Body of pancreas (tissue), 4 donors: Measurements from ENCODE around the gene TMEM121. TPM values are rescaled to one million over a fixed set of nuclear protein-coding genes. Genes with fewer than 3 reads are reported as not detected.

Experiments used
- ATAC-seq: fragments of 150-250 bp; one replicate; pipeline ENCODE4 v1.9.1; 2016
- DNase-seq, 4 donors: peaks; one replicate each; pipeline ENCODE4 v3.0.0-alpha.2; 2019
- H3K27ac ChIP-seq, 4 donors: fragments of 200-600 bp; sonication (generic); 1 replicate in 3 of 4; 2 replicates in 1 of 4; pipeline versions ENCODE4 v1.5.1 to v1.6.1; 2016 to 2019; ENCODE audit warnings: mild to moderate bottlenecking in 1 of 4, mixed read lengths in 1 of 4, moderate library complexity in 1 of 4
- H3K27me3 ChIP-seq, 2 donors: fragments of 200-600 bp; sonication (generic); one replicate each; pipeline ENCODE4 v1.6.0; 2016; ENCODE audit warnings: mild to moderate bottlenecking in 1 of 2
- H3K36me3 ChIP-seq, 2 donors: fragments of 200-600 bp; sonication (generic); replicated peaks in 1 of 2; 2 replicates each; pipeline ENCODE4 v1.5.1; 2016; ENCODE audit warnings: low read depth in 2 of 2; ENCODE audit not compliant: insufficient read depth in 1 of 2
- H3K4me1 ChIP-seq: fragments of 200-600 bp; sonication (generic); one replicate; pipeline ENCODE4 v1.6.0; 2016
- H3K4me3 ChIP-seq, 2 donors: fragments of 200-600 bp; sonication (generic); 1 replicate in 1 of 2; 2 replicates in 1 of 2; pipeline ENCODE4 v1.5.1; 2016 to 2019
- H3K9me3 ChIP-seq, 3 donors: fragments of 200-600 bp; sonication (generic); 1 replicate in 2 of 3; 2 replicates in 1 of 3; pipeline ENCODE4 v1.5.1; 2016
- CTCF ChIP-seq, 7 experiments: fragments of 450-650 bp in 4 of 7; fragments of 200-600 bp in 3 of 7; sonication (generic) in 3 of 7; IDR thresholded peaks; one replicate each; pipeline ENCODE4 v1.5.1; 2016 to 2019; ENCODE audit warnings: antibody characterized with exemption in 7 of 7
- POLR2A ChIP-seq, 3 donors: fragments of 450-650 bp; IDR thresholded peaks; one replicate each; pipeline ENCODE4 v1.6.1; 2016; ENCODE audit warnings: antibody characterized with exemption in 3 of 3, mild to moderate bottlenecking in 2 of 3
- WGBS, 2 donors: methylation state at CpG; one replicate each; pipeline ENCODE4 v1.1.5; 2017; 5-methylcytosine and 5-hydroxymethylcytosine counted together
- intact Hi-C: fragments of 100-400 bp; cut with DNase I; formaldehyde crosslinking; loops from one replicate; pipeline ENCODE4 v1.15.1; 2023
- total RNA-seq, 2 donors: library from RNA; depleted of rRNA; stranded (reverse); fragments of >200 nt; gene quantifications; one replicate each; pipeline ENCODE4 v1.1.0, GENCODE V29; 2016

The TMEM121 gene
- total RNA-seq, 2 donors from 2014 or later: 4.2 to 13.8 TPM

GRCh38 chr14:105490572-105491365 is 35.6 kb upstream of the TMEM121 start, which contains the start of gene TEDC1:
TSS of gene TEDC1 (plus strand) at chr14:105491246. CDS start at chr14:105491376, 130 bp downstream.
- Histone ChIP-seq H3K27ac (peak within 1 kb of the TSS; percentile 88 to 98 (median 92)), H3K27me3 (peaks cover 0 to 18% of the 10 kb centered on the region in 2 donors), H3K9me3 (no peaks in the 10 kb centered on the region), H3K36me3 (no peaks in the 10 kb centered on the region), H3K4me1 (peaks cover 48% of the 10 kb centered on the region), H3K4me3 (peak within 1 kb of the TSS; percentile 24 to 58)
- TF ChIP-seq POLR2A (IDR thresholded peaks at IDR 0.05) (peak; percentile 58 to 91 (median 64)), CTCF (IDR thresholded peaks at IDR 0.05) (peak; percentile 59 to 99 (median 84))
- ATAC-seq (peak; percentile 86), DNase-seq (peak; percentile 99 to 100 (median 100))
- 0 to 1% methylated on average over 2 to 77 of the region's 94 CpGs for WGBS, 2 donors
- intact Hi-C loops: no loop called here

GRCh38 chr14:105491366-105491973 is 34.9 kb upstream of the TMEM121 start:
- H3K36me3 ChIP-seq: no peaks in the 10 kb centered on the region
- TF ChIP-seq CTCF (IDR thresholded peaks at IDR 0.05): no peak
- peak in 2 of 3 donors; percentile 1 to 23 for TF ChIP-seq POLR2A (IDR thresholded peaks at IDR 0.05)
- H3K27ac ChIP-seq: peak overlapping the region; percentile 67 to 98 (median 81)
- DNase-seq (peak; percentile 57 to 67 (median 58)), ATAC-seq (no peak)
- intact Hi-C loops: no loop called here
- H3K4me1 ChIP-seq: peaks cover 41% of the 10 kb centered on the region
- peaks cover 0 to 16% of the 10 kb centered on the region in 2 donors for H3K27me3 ChIP-seq
- peak overlapping the region; percentile 16 to 58 for H3K4me3 ChIP-seq
- 1 to 3% methylated on average over 14 to 49 of the region's 53 CpGs for WGBS, 2 donors
- no peaks in the 10 kb centered on the region for H3K9me3 ChIP-seq

GRCh38 chr14:105492031-105492970 is 34.1 kb upstream of the TMEM121 start:
- Histone ChIP-seq H3K36me3 (no peaks in the 10 kb centered on the region), H3K4me1 (peaks cover 33% of the 10 kb centered on the region), H3K4me3 (no peak overlapping the region), H3K27ac (no peak overlapping the region), H3K27me3 (peaks cover 0 to 8% of the 10 kb centered on the region in 2 donors), H3K9me3 (no peaks in the 10 kb centered on the region)
- intact Hi-C loops: no loop called here
- no peak for TF ChIP-seq POLR2A (IDR thresholded peaks at IDR 0.05)
- no peak for TF ChIP-seq CTCF (IDR thresholded peaks at IDR 0.05)
- 68% methylated on average over 23 of the region's 24 CpGs; no CpG with 5 or more reads in 1 of the 2 donors for WGBS, 2 donors
- no peak for ATAC-seq
- DNase-seq: peak in 3 of 4 donors; percentile 22 to 44 (median 40)

GRCh38 chr14:105492971-105493871 is 33.2 kb upstream of the TMEM121 start:
- no peaks in the 10 kb centered on the region for H3K36me3 ChIP-seq
- peak in 2 of 4 donors; percentile 7 to 21 for DNase-seq
- ATAC-seq: no peak
- H3K9me3 ChIP-seq: no peaks in the 10 kb centered on the region
- peaks cover 26% of the 10 kb centered on the region for H3K4me1 ChIP-seq
- TF ChIP-seq POLR2A (IDR thresholded peaks at IDR 0.05) (no peak), CTCF (IDR thresholded peaks at IDR 0.05) (no peak)
- no peaks in the 10 kb centered on the region for H3K27me3 ChIP-seq
- intact Hi-C loops: no loop called here
- H3K4me3 ChIP-seq: no peak overlapping the region
- no peak overlapping the region for H3K27ac ChIP-seq
- WGBS, 2 donors: 80 to 82% methylated on average over 17 to 20 of the region's 20 CpGs
